Heart left ventricle (tissue), 13 donors: ENCODE measurements around the gene AKT2.

Experiments
- POLR2A ChIP-seq, 2 donors: fragments of 450-650 bp; IDR thresholded peaks; one replicate each; pipeline ENCODE4 v1.6.1; 2017; ENCODE audit warnings: antibody characterized with exemption in 2 of 2, mild to moderate bottlenecking in 2 of 2, moderate library complexity in 2 of 2
- TF ChIP-seq, protein P1 (sequence below), 12 donors: fragments of 200-600 bp; sonication (generic) in 4 of 12; IDR thresholded peaks; one replicate each; pipeline versions ENCODE4 v1.5.0 to v1.8.0; 2018 to 2022; ENCODE audit warnings: antibody characterized with exemption in 12 of 12, mild to moderate bottlenecking in 5 of 12
- donor health status: ischemic (EF 13 %, LVEDD 7.1; RV severe dilation, severe dysfunction).
- donor health status: DM: no; HTN: yes; CAD: no.
- donor health status: DM: no; HTN: no; CAD: no.
- donor health status: ischemic (EF 25% LVEDD 6.9; RV normal size, moderate dysfunction).
- donor health status: ischemic (EF 25% LVEDD 5.7; RV mildly dilated, moderate dysfunction).
- donor health status: ischemic (EF 35%, LVEDD 5.7; RV mildly dilated, moderate dysfunction).
- donor health status: nonischemic (EF 11% LVEDD 7.7; RV severe dilation, severe dysfunction).
- donor health status: DM: yes; HTN: yes; CAD: no.
- donor health status: PGD.
- donor health status: ischemic (EF 29% LVEDD 5.4; RV normal size, mild dysfunction).
- donor health status: nonischemic (EF 23%, LVEDD 6.1; RV moderate dilation, normal function).

DNA sequence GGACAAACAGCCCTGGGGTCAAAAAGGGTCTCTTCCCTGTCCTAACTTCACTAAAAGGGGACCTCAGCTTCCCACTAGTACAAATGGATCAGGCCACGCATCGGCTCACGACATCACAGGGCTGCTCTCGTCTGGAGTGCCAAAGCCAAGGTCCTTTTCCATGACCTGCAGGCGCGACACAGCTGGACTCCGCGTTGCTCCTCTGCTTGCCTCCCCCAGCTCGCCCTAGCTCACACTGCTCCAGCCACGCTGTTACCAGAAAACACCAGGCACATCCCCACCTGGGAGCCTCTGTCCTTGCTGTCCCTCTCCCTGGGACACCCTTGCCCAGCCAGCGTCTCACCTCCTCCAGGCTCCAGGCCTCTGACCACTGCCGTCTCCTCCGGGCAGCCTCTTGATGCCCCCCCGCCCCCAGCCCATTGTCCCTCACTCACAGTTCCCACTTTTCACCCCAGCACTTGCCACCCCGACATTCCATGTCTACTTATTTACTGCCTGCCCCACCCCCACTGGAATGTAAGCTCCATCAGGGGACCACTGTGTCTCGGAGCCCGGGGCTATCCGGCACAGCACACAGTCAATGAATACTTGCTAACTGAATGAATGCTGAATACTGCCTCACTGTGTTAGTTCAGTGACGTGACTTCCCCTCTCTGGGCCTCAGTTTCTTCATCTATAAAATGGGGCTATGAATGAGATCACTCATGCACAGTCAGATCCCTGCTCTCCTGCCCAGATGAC, 20.7 kb downstream of the AKT2 start:
- TF ChIP-seq, protein P1, sequence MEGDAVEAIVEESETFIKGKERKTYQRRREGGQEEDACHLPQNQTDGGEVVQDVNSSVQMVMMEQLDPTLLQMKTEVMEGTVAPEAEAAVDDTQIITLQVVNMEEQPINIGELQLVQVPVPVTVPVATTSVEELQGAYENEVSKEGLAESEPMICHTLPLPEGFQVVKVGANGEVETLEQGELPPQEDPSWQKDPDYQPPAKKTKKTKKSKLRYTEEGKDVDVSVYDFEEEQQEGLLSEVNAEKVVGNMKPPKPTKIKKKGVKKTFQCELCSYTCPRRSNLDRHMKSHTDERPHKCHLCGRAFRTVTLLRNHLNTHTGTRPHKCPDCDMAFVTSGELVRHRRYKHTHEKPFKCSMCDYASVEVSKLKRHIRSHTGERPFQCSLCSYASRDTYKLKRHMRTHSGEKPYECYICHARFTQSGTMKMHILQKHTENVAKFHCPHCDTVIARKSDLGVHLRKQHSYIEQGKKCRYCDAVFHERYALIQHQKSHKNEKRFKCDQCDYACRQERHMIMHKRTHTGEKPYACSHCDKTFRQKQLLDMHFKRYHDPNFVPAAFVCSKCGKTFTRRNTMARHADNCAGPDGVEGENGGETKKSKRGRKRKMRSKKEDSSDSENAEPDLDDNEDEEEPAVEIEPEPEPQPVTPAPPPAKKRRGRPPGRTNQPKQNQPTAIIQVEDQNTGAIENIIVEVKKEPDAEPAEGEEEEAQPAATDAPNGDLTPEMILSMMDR (IDR thresholded peaks at IDR 0.05): no peak
- TF ChIP-seq POLR2A (IDR thresholded peaks at IDR 0.05): no peak
